HepG2 (cell line): ENCODE measurements around the gene SBNO2.

Experiments
- BCLAF1 ChIP-seq: fragments of 450-650 bp; IDR thresholded peaks from 2 replicates; pipeline ENCODE4 v1.6.1; 2017; ENCODE audit warnings: mild to moderate bottlenecking
- CEBPB ChIP-seq: IDR thresholded peaks from 2 replicates; pipeline ENCODE4 v1.6.1; 2011; ENCODE audit warnings: low read depth, low read length, improper control_type of control experiment, borderline replicate concordance
- CHCHD3 ChIP-seq: sonication (generic); formaldehyde crosslinking; IDR thresholded peaks from 2 replicates; pipeline ENCODE4 v1.8.0; 2022; ENCODE audit warnings: mild to moderate bottlenecking, missing genetic modification reagents, moderate library complexity
- DPF2 ChIP-seq: sonication (generic); formaldehyde crosslinking; IDR thresholded peaks from 2 replicates; pipeline ENCODE4 v1.4.0; 2020; ENCODE audit warnings: mild to moderate bottlenecking, low read depth, missing genetic modification reagents, borderline replicate concordance
- EP300 ChIP-seq, 3 experiments: sonication (generic) in 1 of 3; formaldehyde crosslinking in 1 of 3; IDR thresholded peaks; 2 replicates each; pipeline versions ENCODE4 v1.5.1 to v1.6.1; 2011 to 2020; ENCODE audit warnings: low read depth in 2 of 3, low read length in 2 of 3, borderline replicate concordance in 1 of 3, improper control_type of control experiment in 1 of 3, mild to moderate bottlenecking in 1 of 3, missing genetic modification reagents in 1 of 3, moderate library complexity in 1 of 3
- EZH2 ChIP-seq: conservative IDR thresholded peaks from 2 replicates; pipeline ENCODE4 v1.6.1; 2012; ENCODE audit warnings: mild to moderate bottlenecking, low read depth, low read length, moderate library complexity
- JUND ChIP-seq: sonication (generic); formaldehyde crosslinking; IDR thresholded peaks from 2 replicates; pipeline ENCODE4 v1.8.0; 2022; ENCODE audit warnings: mild to moderate bottlenecking, missing genetic modification reagents
- MEIS2 ChIP-seq: sonication (generic); formaldehyde crosslinking; IDR thresholded peaks from 2 replicates; pipeline ENCODE4 v1.9.0; 2021; ENCODE audit warnings: mild to moderate bottlenecking, missing genetic modification reagents
- NR2F6 ChIP-seq, 2 experiments: IDR thresholded peaks; 2 replicates each; pipeline ENCODE4 v1.6.1; 2016; ENCODE audit warnings: antibody characterized with exemption in 1 of 2, mild to moderate bottlenecking in 1 of 2
- POLR2A ChIP-seq, 2 experiments: IDR thresholded peaks; 2 replicates each; pipeline ENCODE4 v1.6.1; 2011; ENCODE audit warnings: low read depth in 2 of 2, low read length in 2 of 2, mild to moderate bottlenecking in 1 of 2, moderate library complexity in 1 of 2; ENCODE audit not compliant: insufficient read depth in 1 of 2
- POLR2AphosphoS5 ChIP-seq: IDR thresholded peaks from 2 replicates; pipeline ENCODE4 v1.6.1; 2012; ENCODE audit warnings: low read depth, low read length
- ZNF354B ChIP-seq: sonication (generic); formaldehyde crosslinking; IDR thresholded peaks from 2 replicates; pipeline ENCODE4 v1.8.0; 2022; ENCODE audit warnings: mild to moderate bottlenecking, missing genetic modification reagents
- TF ChIP-seq, protein P1 (sequence below): sonication (generic); formaldehyde crosslinking; IDR thresholded peaks from 2 replicates; pipeline ENCODE4 v1.8.1; 2023; ENCODE audit warnings: missing genetic modification reagents, inconsistent platforms, borderline replicate concordance

DNA sequence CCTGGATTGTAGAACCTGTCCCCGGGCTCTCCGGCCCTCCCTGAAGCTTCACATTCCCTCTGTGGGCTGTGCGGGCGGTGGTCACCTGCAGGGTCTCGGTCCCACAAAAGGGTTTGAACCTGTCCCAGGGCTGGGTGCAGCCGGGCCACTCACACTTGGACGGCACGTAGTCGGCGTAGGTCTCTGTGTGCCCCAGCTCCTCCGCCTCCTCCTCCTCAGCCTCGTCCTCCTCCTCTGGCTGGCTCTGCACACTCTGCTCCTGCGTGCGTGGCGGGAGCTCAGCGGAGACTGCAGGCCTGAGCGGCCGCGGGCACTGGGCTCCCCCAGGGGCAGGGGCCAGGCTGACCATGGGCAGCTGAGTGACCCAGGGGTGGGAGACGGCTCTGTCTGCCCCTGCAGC, 50.7 kb downstream of the SBNO2 start:
- TF ChIP-seq ZNF354B (CRISPR knock-in tag) (no peak), POLR2AphosphoS5 (no peak), CHCHD3 (no peak), BCLAF1 (no peak), DPF2 (CRISPR knock-in tag) (no peak), EP300 (IDR thresholded peaks at IDR 0.05; ENCODE audit: low read depth in 2 of 2, low read length in 2 of 2) (no peak), EP300 (CRISPR knock-in tag; IDR thresholded peaks at IDR 0.05; ENCODE audit: borderline replicate concordance) (no peak), POLR2A (IDR thresholded peaks at IDR 0.05; ENCODE audit: insufficient read depth in 1 of 2, low read depth in 2 of 2, low read length in 2 of 2) (no peak), JUND (CRISPR knock-in tag) (no peak), MEIS2 (no peak), NR2F6 (IDR thresholded peaks at IDR 0.05) (no peak), NR2F6 (CRISPR knock-in tag; IDR thresholded peaks at IDR 0.05) (no peak), EZH2 (no peak), CEBPB (no peak)
- TF ChIP-seq, protein P1, sequence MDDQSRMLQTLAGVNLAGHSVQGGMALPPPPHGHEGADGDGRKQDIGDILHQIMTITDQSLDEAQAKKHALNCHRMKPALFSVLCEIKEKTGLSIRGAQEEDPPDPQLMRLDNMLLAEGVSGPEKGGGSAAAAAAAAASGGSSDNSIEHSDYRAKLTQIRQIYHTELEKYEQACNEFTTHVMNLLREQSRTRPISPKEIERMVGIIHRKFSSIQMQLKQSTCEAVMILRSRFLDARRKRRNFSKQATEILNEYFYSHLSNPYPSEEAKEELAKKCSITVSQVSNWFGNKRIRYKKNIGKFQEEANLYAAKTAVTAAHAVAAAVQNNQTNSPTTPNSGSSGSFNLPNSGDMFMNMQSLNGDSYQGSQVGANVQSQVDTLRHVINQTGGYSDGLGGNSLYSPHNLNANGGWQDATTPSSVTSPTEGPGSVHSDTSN (CRISPR knock-in tag), result no peak
